Measurements from ENCODE around the gene ROM1.
"Not testable (repeated sequence)": the region's sequence is repeated elsewhere in the genome, so short reads cannot be mapped to it uniquely, and the experiment has no call there.

Gene ROM1, protein sequence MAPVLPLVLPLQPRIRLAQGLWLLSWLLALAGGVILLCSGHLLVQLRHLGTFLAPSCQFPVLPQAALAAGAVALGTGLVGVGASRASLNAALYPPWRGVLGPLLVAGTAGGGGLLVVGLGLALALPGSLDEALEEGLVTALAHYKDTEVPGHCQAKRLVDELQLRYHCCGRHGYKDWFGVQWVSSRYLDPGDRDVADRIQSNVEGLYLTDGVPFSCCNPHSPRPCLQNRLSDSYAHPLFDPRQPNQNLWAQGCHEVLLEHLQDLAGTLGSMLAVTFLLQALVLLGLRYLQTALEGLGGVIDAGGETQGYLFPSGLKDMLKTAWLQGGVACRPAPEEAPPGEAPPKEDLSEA

GRCh38 chr11:62612366-62613290 lies at the start of gene ROM1, which contains the start of gene EML3:
Gene ROM1, plus strand, starts transcription at chr11:62613257. Its CDS starts 25 bp downstream, at chr11:62613282.
Gene EML3, minus strand, starts transcription at chr11:62612775. Its CDS starts 318 bp downstream, at chr11:62612457.
- DNase-seq: no peak

DNA sequence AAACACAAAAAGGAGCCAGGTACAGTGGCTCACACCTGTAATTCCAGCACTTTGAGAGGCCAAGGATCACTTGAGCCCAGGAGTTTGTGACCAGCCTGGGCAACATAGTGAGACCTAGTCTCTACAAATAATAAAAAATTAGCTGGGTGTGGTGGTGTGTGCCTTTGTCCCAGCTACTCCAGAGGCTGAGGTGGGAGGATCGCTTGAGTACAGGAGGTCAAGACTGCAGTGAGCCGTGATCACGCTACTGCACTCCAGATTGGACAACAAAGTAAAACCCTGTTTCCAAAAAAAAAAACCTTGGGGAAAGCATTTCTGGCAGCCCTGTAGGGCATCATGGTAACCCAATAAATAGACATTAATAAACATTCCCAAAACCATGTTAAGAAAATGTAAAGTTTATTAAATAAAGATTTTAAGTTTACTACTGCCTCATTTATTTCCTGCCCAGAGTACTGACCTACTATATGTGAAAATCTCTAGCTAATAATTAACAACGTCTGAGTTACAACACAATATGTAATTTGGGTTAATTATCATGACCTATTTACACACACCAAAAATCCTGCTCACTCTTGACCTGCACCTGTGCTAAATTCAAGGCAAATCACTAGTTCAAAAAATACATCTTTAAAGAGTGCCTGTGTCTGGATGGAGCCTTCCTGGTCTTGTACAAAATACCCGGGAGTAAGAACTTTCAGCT lies 47.8 kb upstream of the ROM1 start:
- no peak for DNase-seq

DNA sequence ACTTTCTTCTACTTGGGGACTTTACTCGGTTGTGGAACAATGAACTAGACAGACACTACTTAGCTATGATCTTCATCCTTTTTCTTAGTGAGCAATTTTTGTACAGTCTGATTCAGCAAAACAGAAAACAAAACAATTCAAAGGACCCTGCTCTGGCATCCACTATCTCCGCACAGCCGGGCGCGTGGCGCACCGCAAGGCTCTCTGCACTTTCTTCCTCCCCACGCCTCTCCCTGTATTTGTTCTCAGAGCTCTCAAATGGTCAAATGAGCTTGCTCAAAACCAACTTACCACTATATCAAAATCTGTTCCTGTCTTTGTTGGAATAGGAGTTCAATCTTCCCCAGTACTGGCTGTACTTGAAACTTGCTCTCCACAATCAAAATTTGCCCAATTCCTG lies 46.8 kb upstream of the ROM1 start:
- DNase-seq: no peak

DNA sequence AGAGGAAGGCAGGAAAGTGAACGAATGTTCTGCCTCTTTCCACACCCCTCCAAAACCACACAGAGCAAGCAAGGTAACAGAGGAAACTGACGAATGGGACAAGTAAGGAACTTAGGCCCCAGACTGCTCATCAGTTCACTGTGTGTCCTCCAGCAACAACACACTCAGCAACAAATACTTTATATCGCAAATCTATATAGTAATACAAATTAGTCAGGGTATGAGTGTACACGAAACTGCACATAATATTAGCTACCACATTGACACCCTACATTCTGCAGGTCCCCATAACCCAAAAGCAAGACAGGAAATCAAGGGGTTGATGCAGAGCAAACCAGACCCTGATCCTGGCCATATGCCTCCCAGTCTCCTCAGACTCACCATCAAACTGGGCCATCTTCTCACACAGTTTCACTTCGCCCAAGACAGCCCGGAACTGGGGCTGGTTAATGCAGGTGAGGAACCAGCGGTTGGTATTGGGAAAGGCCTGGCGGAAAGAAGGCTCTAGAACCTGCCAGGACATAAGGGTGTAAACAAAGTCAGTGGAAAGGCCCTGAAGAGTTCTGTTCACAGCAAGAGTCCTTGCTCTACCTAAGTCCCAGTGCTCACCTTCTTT lies 45.9 kb upstream of the ROM1 start:
- DNase-seq: no peak

GRCh38 chr11:62569611-62570010 lies 43.4 kb upstream of the ROM1 start:
- no peak for DNase-seq

DNA sequence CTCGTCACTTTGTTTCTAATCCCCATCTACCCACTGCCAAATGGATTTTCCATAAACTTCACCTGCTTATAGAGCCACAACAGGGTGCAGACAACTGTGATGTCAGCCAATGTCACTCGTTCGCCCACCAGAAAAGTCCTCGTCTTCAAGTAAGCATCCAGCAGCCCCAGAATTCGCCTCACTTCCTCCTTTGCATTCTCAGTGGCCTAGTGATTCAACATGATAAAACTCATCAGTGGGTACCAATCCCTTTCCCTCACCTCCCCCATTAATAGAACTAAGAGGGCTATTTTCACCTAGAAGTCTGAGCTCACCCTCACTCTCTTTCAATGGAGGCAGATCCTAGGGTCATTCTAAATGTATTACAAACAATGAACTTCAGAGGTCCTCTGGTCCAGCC lies 42.2 kb upstream of the ROM1 start:
- not testable (repeated sequence) for DNase-seq

DNA sequence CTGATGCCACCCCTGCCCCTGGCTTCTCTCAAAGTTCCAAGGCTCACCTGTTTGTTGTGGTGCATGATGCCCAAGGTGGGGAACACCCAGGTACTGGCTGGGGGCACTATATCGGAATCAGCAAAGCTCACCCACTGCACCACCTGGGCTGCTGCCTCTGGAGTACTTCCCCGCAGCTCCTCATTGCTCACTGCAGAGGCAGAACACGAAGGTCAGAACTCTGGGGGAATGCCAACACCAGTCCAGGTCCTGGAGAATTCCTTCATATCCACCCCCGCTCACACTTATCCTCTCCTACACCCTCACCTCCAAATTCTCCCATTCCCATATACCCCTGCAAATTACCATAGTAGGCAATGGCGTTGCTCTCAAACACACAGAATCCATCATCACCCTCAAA lies 41.6 kb upstream of the ROM1 start:
- not testable (repeated sequence) for DNase-seq

- no peak for DNase-seq
Measured at GRCh38 chr11:62572431-62572830, 40.6 kb upstream of the ROM1 start.

DNA sequence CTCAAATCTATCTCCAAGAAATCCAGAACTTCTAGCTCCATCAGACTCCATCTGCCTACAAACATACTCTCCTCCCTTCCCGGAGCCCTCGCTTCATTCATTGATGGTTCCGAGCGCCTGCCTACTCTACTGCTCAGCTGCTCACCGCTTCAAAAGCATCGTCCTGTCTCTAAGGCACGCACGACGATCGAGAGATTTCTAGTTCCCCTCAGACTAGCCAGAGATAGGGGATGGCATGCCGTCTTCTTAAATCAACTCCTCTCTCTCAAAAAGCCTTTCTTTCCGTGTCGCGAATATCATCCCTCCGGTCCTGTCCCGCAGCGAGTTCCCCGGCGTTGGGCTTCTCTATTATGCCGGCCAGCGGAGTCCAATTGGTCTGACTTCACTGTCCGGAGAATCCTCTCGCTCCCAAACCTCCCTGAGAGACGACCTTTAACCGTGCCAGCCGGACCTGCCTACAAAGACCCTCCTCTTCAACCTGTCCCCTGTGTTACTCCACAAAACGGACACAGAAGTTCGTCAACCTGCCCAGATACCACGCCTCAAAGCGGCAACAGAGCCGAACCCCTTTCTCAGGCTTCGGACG lies 40.0 kb upstream of the ROM1 start:
- no peak for DNase-seq

DNA sequence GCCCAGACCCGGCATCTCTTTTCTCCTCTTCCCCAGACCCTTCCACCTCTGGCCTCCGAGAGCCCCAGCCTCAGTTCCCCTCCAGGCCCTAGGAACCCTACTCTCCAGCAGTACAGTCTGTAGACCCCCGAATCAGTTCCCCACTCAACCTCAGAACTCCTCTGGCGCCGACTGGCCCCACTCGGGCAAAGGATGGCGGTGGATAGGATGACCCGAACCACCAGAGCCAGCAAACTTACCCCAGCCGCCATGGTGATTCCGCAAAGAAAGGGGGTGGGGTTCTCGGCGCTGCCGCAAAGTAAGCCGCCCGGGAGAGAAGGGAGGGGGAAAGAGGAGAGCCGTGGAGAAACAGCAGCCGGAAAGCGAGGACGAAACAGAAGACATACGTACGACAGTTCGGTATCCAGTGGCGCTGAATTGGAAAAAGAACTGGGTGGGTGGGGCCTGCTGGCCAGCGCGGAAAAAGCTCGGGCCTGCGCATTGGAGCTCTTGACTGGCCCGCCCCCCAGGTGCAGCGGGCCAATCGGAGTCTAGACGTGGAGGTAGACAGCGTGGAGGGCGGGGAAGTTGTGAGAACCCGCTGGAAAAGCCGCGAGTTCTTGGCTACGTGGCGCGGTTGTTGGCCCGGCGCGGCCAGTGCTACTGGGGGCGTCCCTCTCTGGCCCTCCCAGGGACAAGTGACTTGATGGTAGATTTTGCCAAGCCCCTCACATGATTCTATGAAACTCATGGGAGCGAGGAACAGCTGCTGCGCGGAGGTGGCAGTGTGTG lies 39.3 kb upstream of the ROM1 start, which contains the start of gene EEF1G:
EEF1G (minus strand) TSS at position 300 of the 771 bp plus-strand sequence; CDS start at position 251, 49 bp downstream.
- DNase-seq: peak; percentile 96

- DNase-seq: no peak
Measured at GRCh38 chr11:62574363-62575071, 38.5 kb upstream of the ROM1 start.

DNA sequence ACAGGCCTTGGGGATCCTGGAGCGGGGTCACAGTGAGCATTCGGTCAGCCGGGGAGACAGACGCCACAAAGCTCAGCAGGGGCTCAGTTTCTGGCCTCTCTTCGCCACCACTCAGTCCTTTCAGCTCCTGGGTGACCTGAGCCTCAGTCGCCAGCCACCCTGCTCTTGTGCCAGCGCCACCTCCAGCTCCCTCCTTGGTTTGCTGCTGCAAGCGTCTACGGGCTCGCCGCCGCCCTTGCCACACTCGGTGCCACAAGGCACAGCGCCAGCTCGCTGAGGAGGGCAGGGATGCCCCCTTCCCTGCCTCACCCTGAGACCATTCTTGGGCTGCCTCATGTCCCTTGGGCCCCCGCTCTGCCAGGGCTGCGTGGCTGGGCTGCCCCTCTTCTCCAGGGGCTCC lies 37.9 kb upstream of the ROM1 start:
- DNase-seq: no peak

DNA sequence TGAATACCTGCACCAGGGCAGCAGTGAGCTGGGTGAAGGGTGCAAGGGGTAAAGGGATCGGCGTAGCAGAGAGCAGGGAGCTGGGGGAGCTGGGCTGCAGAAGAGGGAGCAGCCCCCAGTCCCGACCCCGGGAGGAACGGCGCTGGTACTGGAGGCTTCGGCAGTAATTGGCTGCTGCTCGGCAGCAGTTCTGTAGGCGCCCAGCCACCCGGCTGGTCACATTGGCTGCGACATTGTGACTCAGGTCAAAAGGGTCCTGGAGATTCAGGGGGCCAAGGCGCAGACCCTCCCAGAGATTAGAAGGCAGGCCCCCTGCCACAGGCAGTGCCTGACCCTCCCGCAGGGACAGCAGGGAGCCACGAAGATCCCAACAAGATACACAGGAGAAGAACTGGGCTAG lies 37.2 kb upstream of the ROM1 start:
- DNase-seq: no peak

- no peak for DNase-seq
Measured at GRCh38 chr11:62577046-62577714, 35.9 kb upstream of the ROM1 start.

DNA sequence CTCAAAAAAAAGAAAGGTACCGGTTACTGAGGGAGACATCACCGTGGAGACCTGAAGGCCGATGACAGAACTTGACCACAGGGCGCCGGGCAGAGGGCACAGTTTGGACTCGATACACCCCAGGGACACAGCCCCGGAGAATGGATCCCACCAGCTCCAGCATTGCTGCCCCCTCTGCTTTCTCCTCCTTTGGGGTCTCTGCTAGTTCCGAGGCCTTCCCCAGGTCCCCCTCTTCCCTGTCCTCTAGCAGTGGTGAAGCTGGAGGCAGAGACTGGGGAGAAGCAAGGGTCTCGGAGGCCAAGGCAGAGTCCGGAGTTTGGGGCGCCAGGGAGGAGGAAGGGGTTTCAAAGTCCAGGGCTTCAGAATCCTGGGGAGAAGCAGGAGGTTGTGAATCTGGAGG lies 34.5 kb upstream of the ROM1 start:
- no peak for DNase-seq

GRCh38 chr11:62579252-62579651 lies 33.8 kb upstream of the ROM1 start:
- no peak for DNase-seq

DNA sequence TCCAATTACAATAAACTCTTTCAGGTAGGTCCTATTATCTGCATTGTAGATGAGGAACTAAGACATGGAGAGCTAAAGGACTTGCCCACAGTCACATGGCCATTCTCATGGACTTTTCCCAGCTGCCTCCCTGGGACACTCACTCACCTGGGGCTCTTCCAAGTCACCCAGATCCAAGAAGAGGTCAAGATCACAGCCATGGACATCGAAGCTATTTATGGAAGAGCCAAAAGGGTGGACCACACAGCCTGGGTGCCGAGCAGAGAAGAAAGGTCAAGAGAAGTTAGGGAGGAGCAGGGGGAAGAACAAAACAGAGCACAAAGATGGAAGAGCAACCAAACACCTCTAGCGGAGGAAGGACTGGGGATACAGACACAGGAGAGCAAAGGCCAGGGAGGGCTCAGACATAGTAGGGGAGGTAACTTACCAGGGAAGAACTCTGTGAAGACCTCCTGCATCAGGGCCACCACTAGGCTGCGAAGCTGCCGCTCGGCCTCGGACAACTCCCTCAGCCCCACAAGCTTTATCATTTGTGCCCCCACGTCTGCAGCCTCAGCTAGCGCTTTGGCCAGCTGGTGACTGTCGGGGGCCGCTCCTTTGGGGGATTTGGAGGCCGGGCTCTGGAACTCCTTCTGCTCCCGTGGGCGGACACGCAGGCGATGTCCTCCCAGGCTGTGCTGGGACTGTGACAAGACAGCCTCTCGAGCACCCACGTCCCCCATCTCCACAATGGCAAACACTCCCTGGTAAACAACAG lies 31.9 kb upstream of the ROM1 start:
- DNase-seq: no peak

DNA sequence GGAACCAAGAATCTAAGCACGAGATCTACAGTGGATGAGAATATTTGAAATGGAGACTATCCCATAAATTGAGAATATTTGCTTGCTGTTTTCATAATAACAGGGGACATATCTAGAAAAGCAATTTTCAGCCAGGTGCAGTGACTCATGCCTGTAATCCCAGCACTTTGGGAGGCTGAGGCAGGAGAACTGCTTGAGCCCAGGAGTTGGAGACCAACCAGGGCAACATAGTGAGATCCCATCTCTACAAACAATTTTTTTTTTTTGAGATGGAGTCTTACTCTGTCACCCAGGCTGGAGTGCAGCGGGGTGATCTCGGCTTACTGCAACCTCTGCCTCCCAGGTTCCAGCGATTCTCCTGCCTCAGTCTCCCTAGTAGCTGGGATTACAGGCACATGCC lies 31.3 kb upstream of the ROM1 start:
- not testable (repeated sequence) for DNase-seq

GRCh38 chr11:62585356-62585755 lies 27.7 kb upstream of the ROM1 start:
- not testable (repeated sequence) for DNase-seq
